H1 (cell line): ENCODE measurements around the gene ERP44. TPM values are rescaled to one million over a fixed set of nuclear protein-coding genes. Genes with fewer than 3 reads are reported as not detected.

Experiments used
- polyA plus RNA-seq, 7 experiments: library from polyadenylated mRNA; depleted of rRNA in 3 of 7; stranded (reverse) in 5 of 7; unstranded in 2 of 7; fragments of >200 nt in 5 of 7; fragments of 200-250 nt in 2 of 7; gene quantifications; 1 replicate in 5 of 7; 2 replicates in 1 of 7; 4 replicates in 1 of 7; pipeline versions ENCODE4 v1.2.1 to v1.2.3, GENCODE V29; 2011 to 2013; ENCODE audit warnings: missing spikeins in 2 of 7, mixed read lengths in 2 of 7
- small RNA-seq: library from polyadenylated mRNA; stranded (forward); fragments of <200 nt; extraction: miRNeasy Mini kit (QIAGEN cat#:217004); gene quantifications from one replicate; pipeline ENCODE3, GENCODE V24; 2013; ENCODE audit not compliant: insufficient read depth
- total RNA-seq: library from RNA; stranded (reverse); fragmentation: NEBNext Ultra II Directional; extraction: Animal tissue kit (Norgen Biotek cat#: 25700); gene quantifications from 2 replicates; pipeline ENCODE4 v1.2.1, GENCODE V29; 2021

Gene ERP44
- total and polyA plus RNA-seq, 2 of the 8 experiments (the other 6 are each of a cell fraction or from before 2014, with no cell fraction given): 5.7 to 15.6 TPM

Small RNAs within 50 kb of the gene (small RNA-seq; reads per million reads assigned to genes)
- gene RN7SL75P: not detected

Other genes starting within 250 kb of the ERP44 start
- gene STX17, start 192.3 kb downstream of the ERP44 start, total RNA-seq: 16.3 TPM in 2 replicates
- 4.3 and 4.5 TPM in 2 replicates for gene STX17, start 192.3 kb downstream of the ERP44 start, polyA plus RNA-seq (2011; rRNA removed)
- gene INVS, start 243 bp upstream of the ERP44 start, total RNA-seq: 6.7 and 6.9 TPM in 2 replicates
- 2.8 and 4.1 TPM in 2 replicates for gene INVS, start 243 bp upstream of the ERP44 start, polyA plus RNA-seq (2011; rRNA removed)